GM19467 (cell line): ENCODE results near the gene KLHL1.

Source experiments
- ATAC-seq: cut with Tn5 transposase; IDR thresholded peaks from one replicate; pipeline ENCODE4 v1.9.1; 2021; ENCODE audit warnings: mild to moderate bottlenecking, moderate library complexity; ENCODE audit not compliant: unreplicated experiment

KLHL1 gene

GRCh38 chr13:69690999-69691398 lies 417.3 kb downstream of the KLHL1 start:
- ATAC-seq, result no peak

GRCh38 chr13:69683921-69684686 lies 424.1 kb downstream of the KLHL1 start:
- ATAC-seq, result no peak

- no peak for ATAC-seq
These were observed 426.5 kb downstream of the KLHL1 start for GRCh38 chr13:69681722-69682121.

- ATAC-seq, result no peak
These were observed 430.9 kb downstream of the KLHL1 start for GRCh38 chr13:69677343-69677742.

GRCh38 chr13:69676286-69676685 lies 432.0 kb downstream of the KLHL1 start:
- no peak for ATAC-seq

- no peak for ATAC-seq
These were observed 448.1 kb downstream of the KLHL1 start for GRCh38 chr13:69660155-69660554.

- no peak for ATAC-seq
These were observed 450.6 kb downstream of the KLHL1 start for GRCh38 chr13:69657676-69658075.

- ATAC-seq, result no peak
These were observed 453.9 kb downstream of the KLHL1 start for GRCh38 chr13:69654392-69654791.
